ENCODE data around the gene ARHGAP27.
A peak's percentile ranks its signal among the peaks of the same experiment; 100 is the strongest.

The ARHGAP27 gene

DNA sequence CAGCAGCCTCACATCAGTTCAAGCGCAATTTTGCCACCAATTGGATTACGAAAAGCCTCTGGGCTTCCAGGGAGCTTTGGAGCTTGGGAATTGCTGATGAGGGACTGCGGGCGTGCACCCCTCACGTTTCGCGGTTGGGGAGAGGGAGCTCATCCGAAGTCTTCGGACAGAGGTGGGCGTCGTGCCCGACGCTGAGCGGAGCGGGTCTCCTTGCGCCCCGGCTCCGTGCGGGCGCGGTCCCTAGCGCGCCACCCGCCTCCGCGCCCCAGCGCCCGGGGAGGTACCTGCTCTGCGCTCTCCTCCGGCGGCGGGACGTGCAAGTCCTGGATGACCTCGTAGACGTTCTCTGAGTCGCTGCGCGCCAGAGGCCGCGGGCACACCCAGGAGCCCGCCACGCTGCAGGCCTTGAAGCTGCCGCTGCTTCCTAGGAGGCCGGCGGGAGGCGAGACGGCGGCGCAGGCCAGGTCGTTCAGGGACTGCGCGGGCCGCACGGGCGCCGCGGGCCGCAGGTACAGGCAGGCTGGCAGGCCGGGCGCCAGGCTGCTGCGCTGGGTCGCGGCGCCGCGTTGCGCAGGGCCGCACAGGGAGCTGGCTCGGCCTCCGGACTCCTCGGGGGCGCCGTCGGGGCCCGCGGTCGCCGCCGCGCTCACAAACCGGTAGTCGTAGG lies 3.2 kb downstream of the ARHGAP27 start:
- no peak overlapping the region for H3K4me3 ChIP-seq (ENCODE audit: low read depth, low read length)
- peak; percentile 12 for DNase-seq (ENCODE audit: low read depth, low spot score)
- TF ChIP-seq, protein P1, sequence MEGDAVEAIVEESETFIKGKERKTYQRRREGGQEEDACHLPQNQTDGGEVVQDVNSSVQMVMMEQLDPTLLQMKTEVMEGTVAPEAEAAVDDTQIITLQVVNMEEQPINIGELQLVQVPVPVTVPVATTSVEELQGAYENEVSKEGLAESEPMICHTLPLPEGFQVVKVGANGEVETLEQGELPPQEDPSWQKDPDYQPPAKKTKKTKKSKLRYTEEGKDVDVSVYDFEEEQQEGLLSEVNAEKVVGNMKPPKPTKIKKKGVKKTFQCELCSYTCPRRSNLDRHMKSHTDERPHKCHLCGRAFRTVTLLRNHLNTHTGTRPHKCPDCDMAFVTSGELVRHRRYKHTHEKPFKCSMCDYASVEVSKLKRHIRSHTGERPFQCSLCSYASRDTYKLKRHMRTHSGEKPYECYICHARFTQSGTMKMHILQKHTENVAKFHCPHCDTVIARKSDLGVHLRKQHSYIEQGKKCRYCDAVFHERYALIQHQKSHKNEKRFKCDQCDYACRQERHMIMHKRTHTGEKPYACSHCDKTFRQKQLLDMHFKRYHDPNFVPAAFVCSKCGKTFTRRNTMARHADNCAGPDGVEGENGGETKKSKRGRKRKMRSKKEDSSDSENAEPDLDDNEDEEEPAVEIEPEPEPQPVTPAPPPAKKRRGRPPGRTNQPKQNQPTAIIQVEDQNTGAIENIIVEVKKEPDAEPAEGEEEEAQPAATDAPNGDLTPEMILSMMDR (IDR thresholded peaks at IDR 0.05; ENCODE audit: low read depth, low read length): no peak
- in situ Hi-C loops (cut with HindIII; ENCODE audit: low sequenced_read_pairs): no loop called here

DNA sequence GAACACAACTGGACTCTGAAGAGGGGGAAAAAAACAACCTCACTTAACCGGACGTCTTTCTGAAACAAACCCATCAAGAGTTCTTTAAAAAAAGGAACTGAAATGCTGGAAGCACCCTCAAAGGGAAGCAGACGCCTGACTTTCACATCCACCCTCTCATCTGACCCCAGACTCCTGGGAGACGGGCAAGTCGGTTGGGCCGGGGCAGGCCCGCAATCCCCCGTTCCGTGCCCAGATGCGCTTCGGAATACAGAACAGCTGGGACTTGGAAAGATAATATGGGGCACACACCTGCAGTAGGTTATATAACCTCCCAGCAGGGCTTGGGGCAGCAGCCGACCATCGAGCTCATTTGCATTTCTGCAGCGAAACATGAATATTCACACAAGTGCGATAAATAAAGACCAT lies 3.7 kb downstream of the ARHGAP27 start:
- no peak overlapping the region for H3K4me3 ChIP-seq (ENCODE audit: low read depth, low read length)
- DNase-seq (ENCODE audit: low read depth, low spot score): no peak
- TF ChIP-seq, protein P1 (IDR thresholded peaks at IDR 0.05; ENCODE audit: low read depth, low read length): no peak
- in situ Hi-C loops (cut with HindIII; ENCODE audit: low sequenced_read_pairs): no loop called here

DNA sequence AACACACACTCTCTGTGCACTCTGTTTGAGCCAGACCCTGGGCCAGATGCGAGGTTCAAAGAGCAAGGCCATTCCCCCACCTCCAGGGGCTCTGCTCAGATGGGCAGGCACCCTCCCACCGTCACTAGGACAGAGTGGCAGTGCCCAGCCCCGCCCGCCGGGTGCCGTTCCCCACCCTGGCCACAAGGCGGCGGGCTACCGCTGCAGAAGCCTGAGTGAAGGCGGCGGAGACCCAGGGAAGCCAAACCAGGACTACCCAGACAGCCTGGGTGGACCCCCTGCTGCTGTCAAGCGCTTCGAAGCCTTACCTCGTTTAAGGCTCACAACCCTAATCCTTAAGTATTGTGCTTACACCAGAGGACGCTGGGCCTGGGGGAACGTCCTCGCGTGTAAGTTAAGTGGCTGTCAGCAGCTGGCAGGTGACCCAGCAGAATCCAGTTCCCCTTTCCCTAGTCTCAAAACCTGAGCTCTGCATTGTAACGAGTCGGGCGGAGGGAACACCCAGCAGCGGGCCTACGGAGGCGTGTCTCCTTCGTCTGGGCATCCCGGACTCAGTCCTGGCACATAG lies 4.5 kb downstream of the ARHGAP27 start:
- in situ Hi-C loops (cut with HindIII; ENCODE audit: low sequenced_read_pairs): no loop called here
- H3K4me3 ChIP-seq (ENCODE audit: low read depth, low read length): no peak overlapping the region
- TF ChIP-seq, protein P1 (IDR thresholded peaks at IDR 0.05; ENCODE audit: low read depth, low read length): peak; percentile 98
- peak; percentile 61 for DNase-seq (ENCODE audit: low read depth, low spot score)

DNA sequence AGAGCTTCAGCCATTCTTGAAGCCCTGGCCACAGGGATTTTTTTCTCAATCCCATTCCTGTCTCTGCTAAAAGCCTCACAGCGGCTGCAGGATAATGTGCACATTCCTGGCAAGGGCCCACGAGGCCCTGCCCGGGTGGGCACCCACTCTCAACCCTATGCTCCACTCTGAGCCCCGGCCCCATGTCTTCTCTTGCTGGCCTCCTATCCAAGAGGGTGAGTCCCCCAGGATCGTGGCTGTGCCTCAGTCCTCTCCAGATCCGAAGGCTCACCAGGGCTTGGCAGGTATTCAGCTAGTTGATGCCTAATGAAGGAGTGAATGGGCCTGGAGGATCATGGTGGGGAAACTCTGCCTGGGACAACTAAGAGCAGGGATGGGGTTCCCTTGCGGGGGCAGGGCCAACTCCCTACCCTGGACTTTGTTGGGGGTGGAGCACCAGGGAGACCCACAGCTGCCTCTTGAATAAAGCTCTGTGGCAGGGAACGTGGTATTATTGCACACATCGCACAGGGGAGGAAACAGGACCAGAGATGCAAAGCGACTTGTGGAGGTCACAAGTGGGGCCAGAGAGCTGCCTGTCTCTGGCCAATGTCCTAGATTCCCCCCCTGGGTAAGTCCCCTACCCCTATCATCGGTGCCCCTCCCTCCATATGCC lies 5.4 kb downstream of the ARHGAP27 start:
- in situ Hi-C loops (cut with HindIII; ENCODE audit: low sequenced_read_pairs): no loop called here
- H3K4me3 ChIP-seq (ENCODE audit: low read depth, low read length): no peak overlapping the region
- DNase-seq (ENCODE audit: low read depth, low spot score): no peak
- TF ChIP-seq, protein P1 (IDR thresholded peaks at IDR 0.05; ENCODE audit: low read depth, low read length): no peak

DNA sequence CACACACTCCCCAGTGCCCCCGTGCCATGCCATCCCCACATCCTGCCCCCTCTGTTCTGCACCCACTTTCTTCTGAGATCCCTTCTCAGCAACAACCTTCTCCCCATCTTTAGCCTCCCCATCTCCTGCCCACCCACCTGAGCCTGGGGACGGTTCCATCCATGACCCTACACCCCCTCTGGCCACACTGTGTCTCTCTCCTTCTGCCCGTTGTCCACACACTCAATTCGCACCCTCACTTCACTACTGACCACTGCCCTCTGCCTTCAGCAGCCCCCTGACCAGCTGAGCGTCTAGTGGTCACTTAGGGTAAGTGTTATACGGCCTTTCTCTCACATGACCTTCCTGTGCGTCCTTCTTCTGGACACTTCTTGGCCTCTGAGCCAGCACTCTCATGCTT lies 6.1 kb downstream of the ARHGAP27 start:
- DNase-seq (ENCODE audit: low read depth, low spot score): no peak
- TF ChIP-seq, protein P1 (IDR thresholded peaks at IDR 0.05; ENCODE audit: low read depth, low read length): no peak
- H3K4me3 ChIP-seq (ENCODE audit: low read depth, low read length): no peak overlapping the region
- in situ Hi-C loops (cut with HindIII; ENCODE audit: low sequenced_read_pairs): no loop called here

DNA sequence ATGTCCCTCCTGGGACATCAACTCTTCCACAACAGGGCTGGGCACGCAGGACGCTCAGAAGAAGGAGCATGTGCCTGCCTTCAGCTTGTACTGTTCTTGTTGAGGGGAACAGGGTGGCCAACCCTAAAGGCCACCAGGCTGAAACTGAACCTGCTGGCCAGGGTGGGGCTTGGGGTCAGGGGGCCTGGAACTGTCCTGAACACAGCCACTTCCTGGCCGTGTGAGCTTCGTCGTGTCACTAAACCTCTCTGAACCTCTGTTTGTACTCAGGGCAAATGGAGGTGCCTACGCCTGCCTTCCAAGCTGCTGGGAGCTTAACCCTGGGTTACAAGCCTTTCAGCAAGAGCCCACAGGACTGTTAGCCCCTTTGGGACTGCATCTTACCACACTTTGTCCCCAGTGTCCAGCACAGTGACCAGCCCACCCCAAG lies 6.7 kb downstream of the ARHGAP27 start:
- in situ Hi-C loops (cut with HindIII; ENCODE audit: low sequenced_read_pairs): no loop called here
- TF ChIP-seq, protein P1 (IDR thresholded peaks at IDR 0.05; ENCODE audit: low read depth, low read length): no peak
- no peak for DNase-seq (ENCODE audit: low read depth, low spot score)
- H3K4me3 ChIP-seq (ENCODE audit: low read depth, low read length): no peak overlapping the region

Data from astrocyte of the spinal cord (primary cell).